8988T (cell line): ENCODE results near the gene RGL3.
"Not testable (repeated sequence)": the region's sequence is repeated elsewhere in the genome, so short reads cannot be mapped to it uniquely, and the experiment has no call there.

Experiments used
- DNase-seq: peaks from one replicate; pipeline ENCODE4 v3.0.0; 2011

RGL3 gene

DNA sequence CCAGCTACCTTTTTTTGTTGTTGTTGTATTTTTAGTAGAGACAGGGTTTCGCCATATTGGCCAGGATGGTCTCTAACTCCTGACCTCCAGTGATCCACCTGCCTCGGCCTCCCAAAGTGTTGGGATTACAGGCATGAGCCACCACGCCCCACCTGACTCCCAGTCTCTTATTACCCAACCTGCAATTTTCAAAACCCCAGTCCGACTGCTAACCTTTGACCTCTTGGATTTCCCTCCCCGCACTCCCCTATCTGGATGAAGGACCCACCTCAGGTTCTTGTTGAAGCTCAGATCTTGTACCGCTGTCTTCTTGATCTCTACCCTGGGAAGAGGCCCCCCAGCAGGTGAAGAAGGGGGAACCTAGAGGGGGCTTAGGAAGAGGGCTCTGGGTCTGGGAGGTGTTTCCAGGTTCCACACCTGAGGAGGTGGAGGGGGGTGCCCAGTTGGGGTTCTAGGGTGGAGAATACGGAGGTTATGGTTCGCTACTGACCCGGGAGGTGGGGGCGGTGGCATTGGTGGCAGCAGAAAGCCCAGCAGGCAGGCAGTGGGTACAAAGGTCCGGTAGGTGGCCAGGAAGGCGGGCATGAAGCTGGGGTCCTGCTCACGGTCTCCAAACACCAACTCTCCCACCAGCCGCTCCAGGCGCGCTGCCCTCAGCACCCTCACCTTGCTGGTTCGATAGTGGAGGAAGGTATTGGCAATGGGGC lies 2.6 kb downstream of the RGL3 start:
- DNase-seq = no peak

- DNase-seq = no peak
These were observed 4.6 kb downstream of the RGL3 start for GRCh38 chr19:11414544-11414943.

- DNase-seq = no peak
These were observed 8.4 kb downstream of the RGL3 start for GRCh38 chr19:11410682-11411081.

- DNase-seq = no peak
These were observed 10.5 kb downstream of the RGL3 start for GRCh38 chr19:11408591-11408990.

DNA sequence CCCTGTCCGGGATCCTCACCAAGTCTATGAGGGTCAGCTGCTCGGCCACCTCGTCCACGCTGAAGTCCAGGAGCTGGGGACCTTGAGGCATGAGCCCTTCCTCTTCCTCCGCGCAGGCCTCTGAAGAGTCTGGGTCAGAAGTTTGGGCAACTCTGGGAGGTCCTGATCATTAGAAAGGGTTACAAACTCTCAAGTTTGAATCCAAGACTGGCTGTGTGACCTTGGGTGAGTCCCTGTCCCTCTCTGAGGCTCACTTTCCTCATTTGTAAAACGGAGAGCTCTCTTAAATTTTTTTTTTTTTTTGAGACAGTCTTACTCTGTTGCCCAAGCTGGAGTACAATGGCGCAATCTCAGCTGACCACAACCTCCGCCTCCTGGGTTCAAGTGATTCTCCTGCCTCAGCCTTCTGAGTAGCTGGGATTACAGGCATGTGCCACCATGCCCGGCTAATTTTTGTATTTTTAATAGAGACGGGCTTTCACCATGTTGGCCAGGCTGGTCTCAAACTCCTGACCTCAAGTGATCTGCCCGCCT lies 12.3 kb downstream of the RGL3 start:
- DNase-seq = not testable (repeated sequence)

DNA sequence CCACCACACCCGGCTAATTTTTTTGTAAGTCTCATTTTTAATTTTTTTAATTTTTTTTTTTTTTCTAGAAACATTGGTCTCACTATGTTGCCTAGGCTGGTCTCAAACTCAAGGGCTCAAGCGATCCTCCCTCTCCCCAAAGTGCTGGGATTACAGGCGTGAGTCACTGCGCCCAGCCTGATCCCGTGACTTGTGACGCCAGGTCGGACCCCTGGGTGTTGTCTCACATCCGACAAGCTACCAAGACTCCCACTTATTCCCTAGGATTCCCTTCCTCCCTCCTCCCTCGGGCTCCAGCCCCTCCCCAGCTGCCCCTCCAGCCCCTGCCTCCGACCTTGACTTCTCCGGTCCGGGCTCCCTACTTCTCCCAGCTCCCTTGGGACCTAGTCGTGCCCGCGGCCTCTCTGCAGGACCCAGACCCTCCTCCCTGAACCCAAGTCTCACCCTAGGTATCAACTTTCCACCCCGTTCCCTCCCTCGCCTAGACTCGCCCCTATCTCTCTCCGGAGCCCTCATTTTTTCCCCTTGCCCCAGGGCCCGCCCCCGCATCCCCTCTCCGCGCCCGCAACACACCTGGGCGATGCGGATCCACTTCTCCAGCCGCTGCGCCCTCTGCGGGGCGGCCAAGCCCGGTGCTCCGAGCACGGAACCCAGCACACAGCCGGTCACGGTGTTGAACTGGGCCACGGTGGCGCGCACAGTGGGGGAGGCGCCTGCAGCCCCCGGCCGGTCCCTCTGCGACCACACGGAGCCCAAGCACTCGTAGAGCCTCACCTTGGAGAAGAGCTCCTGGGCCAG lies 13.1 kb downstream of the RGL3 start:
- no peak for DNase-seq

DNA sequence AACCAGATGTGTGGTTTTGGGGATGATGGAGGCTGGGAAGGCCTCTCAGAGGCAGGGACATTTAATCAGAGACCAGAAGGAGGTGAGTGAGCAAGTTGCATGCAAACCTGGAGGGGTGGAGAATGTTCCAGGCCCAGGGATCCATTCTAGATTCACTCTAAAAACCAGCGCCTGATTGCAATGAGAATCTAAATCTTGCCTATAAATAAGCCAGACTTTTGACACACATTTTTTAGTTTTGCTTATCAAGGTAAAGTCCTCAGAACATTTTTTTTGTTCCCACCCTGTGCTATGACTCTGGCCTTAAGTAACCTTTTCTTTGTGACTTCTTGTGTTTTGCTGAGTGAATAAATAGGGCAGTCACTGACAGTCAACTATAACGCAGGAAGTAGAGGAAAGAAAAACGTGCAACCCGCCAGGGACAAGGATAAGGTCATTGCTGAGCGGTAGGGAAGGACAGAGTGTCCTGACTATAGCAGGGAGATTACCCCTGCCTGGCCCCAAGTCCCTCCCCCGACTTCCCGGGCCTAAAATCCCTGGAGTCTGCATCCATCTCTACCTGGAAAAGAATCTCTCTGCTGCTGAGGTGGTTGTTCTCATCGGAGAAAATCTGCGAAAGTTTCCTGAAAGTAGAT lies 14.4 kb downstream of the RGL3 start:
- DNase-seq = no peak

- DNase-seq = no peak
These were observed 17.1 kb downstream of the RGL3 start for GRCh38 chr19:11401808-11402543.

GRCh38 chr19:11400798-11401197 lies 18.3 kb downstream of the RGL3 start:
- DNase-seq = no peak

DNA sequence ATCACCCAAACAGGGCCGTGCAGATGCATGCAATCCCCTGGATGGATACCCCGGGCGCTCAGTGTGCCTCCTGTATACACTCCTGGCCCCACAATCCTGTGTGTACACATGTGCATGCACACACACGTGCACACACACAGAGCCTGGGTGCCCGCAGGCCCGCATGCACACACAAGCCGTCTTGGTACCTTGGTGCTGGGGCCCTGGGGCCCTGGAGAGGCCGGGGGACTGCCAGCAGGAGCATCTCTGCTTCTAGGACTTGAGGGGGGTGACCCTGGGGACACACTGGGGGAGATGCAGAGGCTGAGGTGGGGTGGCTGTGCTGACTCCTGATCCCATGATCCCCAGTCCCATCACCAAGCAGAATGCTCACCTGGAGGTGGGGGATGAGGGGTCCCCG lies 19.4 kb downstream of the RGL3 start:
- no peak for DNase-seq

- no peak for DNase-seq
These were observed 22.0 kb downstream of the RGL3 start for GRCh38 chr19:11397089-11397610.

DNA sequence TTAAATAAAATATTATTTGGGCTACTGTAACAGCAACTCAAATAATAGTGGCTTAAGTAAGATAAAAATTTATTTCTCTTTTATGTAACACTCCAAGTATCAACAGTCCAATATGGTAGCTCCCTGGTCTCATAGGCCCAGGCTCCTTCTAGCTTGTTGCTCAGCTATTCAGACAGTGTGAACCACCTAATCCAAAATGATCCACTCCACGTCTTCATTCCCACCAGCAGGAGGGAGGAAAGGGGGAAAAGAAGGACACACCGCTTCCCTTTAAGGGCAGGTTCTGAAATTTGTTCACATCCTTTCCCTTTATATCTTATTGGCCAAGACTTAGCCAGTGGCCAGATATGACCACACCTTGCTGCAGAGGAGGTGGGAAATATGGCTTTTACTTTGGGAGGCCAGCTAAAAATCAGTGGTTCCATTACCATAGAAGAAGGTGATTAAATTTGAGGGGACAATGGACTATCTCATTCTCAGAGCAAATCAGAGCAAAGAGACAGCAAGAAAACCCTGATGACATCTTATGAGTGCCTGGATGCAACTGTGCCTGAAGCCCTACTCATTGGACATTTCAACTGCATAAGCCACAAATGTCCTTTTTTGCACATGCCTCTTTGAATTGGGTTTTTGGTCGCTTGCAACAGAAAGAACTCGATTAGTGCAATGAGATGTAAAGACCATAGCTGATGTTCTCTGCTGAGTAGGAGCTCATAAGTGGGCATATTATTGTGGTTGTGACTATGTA lies 28.0 kb downstream of the RGL3 start:
- DNase-seq = no peak

GRCh38 chr19:11390359-11390758 lies 28.8 kb downstream of the RGL3 start:
- DNase-seq = no peak

GRCh38 chr19:11387162-11388034 lies 31.7 kb downstream of the RGL3 start:
- no peak for DNase-seq

GRCh38 chr19:11384778-11385129 lies 34.4 kb downstream of the RGL3 start:
- no peak for DNase-seq

DNA sequence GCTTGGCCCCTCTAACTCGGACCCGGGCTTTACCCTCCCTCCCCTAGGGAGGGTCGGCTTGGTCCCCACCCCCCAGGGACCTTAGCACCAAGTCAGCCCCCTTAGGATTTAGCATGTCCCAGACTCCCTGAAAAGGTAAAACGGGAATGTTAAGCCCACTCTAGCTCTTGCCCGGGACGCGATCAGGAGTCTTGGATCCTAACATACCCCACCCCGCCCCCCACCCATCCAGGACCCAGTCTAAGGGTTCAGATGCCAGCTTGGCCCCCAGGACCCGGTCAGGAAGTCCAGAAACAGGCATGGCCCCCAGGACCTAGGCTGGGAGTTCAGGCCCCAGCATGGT lies 35.4 kb downstream of the RGL3 start:
- no peak for DNase-seq

DNA sequence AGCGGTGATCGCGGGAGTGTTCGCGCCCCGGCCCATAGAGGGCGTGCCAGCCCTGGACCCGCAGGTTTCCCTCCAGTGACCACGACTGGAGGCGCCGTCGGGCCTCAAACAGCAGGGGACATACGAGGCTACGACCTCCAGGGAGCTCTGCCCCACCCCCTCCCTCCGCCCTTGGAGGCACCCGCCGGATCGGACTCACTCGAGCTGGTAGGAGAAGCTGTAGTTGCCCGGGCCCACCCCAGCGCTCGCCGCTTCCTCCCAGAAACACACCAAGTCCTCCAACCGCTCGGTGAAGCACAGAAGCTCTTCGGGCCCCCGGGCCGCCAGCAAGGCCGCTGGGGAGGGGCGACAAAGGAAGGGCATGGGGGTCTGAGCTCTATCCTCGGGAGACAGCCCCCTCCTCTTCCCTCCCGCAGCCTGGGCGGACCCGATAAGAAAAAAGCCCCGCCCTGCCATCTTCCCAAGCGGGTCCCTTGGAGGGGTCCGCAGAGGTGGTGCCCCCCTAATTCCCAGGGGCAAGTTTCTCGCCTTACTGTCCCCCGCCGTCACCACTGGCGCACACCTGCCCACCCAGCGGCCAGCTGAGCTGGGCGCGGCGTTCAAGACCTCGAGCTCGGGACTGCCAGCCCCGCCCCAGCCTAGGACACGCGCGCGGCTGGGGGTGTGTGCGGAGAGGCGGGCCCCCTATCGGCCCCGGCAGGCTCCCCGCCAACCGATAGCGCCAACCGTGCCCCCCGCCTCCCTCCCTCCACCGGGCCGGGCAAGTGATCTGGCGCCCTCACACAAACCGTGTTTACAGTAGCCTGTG lies 36.0 kb downstream of the RGL3 start:
- DNase-seq = no peak

- peak; percentile 85 for DNase-seq
These were observed 38.2 kb downstream of the RGL3 start for GRCh38 chr19:11380653-11381537.

DNA sequence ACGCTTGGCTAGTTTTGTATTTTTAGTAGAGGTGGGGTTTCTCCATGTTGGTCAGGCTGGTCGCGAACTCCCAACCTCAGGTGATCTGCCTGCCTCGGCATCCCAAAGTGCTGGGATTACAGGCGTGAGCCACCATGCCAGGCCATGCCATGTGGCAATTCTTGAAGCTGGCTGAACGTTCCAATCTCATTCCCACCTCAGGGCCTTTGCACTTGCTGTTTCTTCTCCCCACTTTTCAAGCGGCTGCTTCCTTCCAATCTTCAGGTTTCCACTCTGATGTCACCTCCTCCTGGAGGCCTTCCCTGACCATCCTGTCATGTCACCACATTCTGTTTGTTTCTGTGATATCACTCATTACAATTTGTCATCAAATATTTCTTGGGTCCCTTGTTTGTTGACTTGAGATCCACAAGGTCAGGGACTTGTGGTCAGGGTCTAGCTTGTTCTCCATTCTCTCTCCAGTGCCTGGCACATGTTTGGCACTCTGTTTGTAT lies 39.2 kb downstream of the RGL3 start:
- DNase-seq = no peak
